Activated T-cell treated with anti-CD3 and anti-CD28 coated beads for 4 hours (primary cell): ENCODE data around the gene LYL1.

Experiments used
- DNase-seq: peaks from one replicate; pipeline ENCODE4 v3.0.0-alpha.2; 2020

LYL1 gene

GRCh38 chr19:13104360-13104847 lies 1.7 kb upstream of the LYL1 start:
- DNase-seq = peak; percentile 55

- no peak for DNase-seq
Measured at GRCh38 chr19:13103581-13104359, 1.1 kb upstream of the LYL1 start.

DNA sequence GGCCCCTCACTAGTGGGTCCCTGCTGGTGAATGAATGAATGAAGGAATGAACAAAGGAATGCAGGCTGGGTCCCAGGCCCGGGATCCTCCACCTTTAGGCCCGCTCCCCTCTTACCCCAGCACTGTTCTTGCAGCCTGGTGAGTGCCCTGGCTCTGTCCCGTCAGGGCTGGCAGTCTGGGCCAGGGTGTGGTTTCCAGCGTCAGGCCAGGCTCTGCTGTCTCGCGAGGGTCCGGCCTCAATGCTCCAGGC lies 317 bp downstream of the LYL1 start:
- no peak for DNase-seq

- no peak for DNase-seq
Measured at GRCh38 chr19:13101590-13102415, 855 bp downstream of the LYL1 start.

- DNase-seq = no peak
Measured at GRCh38 chr19:13100841-13101589, 1.6 kb downstream of the LYL1 start.

DNA sequence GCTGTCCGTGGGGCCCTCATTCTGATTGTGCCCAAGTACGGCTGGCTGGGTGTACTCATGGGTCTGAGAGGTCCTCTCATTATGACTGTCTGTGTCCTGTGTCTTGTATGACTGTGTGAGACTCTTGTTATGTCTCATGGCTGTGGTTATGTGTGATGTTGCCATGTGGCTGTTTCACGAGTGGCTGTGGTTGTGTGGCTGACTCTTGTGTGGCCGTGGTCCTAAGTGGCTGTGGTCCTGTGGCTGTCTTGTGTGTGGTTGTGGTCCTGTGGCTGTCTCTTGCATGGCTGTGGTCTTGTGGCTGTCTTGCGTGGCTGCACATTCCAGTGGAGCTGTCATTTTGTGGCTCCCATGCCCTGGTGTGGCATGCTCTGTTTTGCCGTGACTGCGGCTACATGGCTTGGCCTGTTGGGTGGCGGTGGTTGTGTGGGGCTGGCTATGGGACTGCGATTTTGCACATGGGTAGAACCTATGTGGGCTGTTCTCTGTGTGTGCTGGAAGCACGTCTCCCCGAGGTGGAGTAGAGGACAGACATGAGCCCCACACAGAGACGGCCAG lies 2.5 kb downstream of the LYL1 start:
- DNase-seq = peak; percentile 42

DNA sequence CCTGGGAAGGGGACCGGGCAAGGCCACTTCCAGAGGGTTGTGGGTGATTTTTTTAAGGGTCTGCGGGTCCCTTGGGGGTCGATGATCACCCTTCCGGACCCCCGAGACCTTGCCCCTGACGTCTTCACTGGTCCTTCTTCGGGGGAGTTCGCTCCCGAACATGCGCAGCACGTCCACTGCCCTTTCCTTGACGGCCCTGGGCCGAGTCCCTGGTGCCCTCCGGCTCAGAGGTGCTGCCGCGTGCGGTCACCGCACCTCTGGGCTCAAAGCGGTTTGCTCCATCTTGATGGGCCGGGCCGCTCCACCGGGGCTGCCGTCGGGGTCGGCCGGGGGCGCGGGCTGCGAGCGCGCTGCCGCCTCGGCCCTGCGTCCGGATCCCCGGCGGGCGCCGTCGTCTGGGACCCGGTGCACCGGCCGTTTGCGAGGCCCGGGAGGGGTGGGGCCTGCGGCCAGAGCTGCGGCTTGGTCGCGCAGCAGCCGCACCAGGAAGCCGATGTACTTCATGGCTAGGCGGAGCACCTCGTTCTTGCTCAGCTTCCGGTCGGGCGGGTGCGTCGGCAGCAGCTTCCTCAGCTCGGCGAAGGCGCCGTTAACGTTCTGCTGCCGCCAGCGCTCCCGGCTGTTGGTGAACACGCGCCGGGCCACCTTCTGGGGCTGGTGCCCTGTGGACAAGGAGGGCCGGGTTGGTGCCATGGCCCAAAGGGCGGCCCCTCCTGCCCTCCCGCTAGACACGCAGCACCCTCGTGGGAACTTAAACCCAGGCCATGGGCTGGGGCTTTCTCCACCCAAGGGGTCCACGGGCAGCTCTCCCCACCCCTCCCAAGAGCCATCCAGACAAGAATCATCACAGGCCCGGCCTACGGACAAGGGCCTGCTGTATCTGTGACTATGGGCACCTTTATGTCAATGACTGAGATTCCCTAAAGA lies 3.3 kb downstream of the LYL1 start:
- peak; percentile 57 for DNase-seq

DNA sequence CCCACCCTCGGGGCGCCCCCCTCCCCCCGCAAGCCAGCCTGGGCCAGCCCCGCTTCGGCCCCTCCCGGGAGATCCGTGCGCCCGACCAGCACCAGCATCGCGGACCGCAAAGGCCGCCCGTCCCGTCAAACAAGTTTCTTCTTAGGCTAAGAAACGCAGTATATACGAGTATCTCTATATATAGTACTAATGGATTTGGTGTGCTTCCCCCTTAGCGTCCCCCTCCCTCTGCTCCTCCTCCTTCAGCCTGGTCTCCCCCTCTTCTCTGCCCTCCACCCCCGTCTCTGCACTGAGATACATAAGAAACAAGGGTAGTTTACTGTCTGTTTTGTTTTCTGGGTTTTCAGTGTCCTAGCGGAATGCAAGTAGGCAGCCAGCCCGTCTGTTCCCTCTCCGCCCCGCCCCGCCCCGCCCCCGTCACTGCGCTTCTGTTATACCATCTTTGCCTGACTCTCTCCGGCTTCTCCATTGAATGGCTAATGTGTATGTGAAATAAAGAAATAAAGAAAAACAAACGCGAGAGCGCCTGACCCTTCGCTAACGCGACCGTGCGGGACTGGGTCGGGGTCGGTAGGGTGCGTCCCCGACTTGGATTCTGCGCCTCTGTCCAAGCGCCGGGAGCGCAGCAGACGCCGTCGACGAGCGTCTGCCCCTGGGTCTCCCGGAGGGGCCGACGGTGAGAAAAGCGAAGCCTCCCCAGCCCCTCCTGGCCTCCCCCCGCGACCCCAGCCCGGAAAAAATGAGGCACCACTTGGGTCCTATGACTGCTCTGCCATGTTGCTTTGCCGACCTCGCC lies 4.2 kb downstream of the LYL1 start:
- no peak for DNase-seq

DNA sequence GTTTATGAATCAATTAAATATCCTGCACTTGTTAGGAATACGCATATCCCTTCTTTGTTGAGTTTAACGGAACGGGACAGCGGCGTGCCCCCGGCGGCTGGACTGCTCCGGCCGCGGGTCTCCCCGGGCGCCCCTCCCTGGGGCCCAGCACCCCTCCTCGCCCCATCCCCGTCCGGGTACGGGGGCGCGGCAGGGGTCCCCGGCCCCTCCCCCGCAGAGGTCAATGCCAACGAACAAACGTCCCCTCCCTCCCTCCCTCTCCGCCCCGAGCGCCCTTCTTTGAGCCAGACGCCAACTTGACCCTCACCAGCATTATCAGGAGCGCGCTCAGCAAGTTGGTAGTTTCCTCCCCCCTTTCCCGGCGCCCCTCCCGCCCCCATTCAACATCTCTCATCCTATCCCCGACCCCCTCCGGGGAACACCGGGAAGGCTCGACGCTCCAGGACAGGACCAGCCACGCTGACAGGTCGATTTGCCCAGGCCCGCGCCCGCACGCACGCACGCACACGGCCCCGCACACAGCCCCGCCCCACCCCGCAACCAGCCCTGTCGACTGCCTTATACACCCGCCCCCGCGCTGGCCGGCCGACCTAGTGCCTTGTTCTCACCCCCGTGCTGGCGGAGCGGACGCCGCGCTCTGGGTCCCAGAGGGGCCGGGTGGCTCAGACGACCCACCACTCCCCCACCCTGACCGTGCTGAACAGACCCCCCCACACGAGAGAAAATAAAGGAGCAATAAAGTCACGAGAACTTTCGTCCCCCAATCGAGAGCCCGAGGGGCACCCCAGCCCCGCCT lies 5.0 kb downstream of the LYL1 start:
- DNase-seq = no peak

- DNase-seq = no peak
Measured at GRCh38 chr19:13097033-13097462, 5.6 kb downstream of the LYL1 start.

GRCh38 chr19:13095934-13096927 lies 6.4 kb downstream of the LYL1 start:
- DNase-seq = no peak

- DNase-seq = no peak
Measured at GRCh38 chr19:13095393-13095784, 7.3 kb downstream of the LYL1 start.

GRCh38 chr19:13094771-13095392 lies 7.8 kb downstream of the LYL1 start:
- DNase-seq = no peak

GRCh38 chr19:13094106-13094504 lies 8.6 kb downstream of the LYL1 start:
- DNase-seq = no peak

DNA sequence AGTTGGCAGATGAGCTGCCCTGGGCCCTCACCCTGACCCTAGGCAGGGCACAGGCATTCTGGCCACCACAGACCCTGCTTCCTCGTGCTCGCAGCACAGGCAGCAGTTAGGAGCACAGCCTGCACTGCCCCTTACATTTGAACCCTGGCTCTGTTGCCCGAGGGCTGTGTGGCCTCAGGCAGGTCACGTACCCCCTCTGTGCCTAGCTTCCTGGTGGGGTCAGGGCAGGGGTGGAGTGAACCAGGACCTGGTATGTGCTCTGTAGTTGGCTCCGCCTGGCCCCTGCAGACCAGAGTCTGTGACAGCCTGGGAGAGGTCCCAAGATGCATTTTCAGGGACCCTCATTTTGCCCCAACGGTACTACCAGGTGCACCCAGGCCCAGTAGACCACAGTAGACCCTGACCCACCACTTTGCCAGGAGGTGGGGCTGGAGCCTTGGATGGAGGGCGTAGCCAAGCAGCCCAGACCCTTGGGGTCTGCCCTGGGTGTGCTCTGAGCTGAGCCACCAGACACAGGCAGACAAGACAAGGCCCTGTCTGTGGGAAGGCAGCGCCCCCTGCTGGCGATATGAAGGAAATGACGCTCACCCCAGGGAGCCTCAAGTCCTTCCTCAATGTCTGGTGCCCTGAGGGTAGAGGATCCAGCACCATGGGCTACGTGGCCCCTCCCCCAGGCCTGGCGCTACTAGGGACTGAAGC lies 9.1 kb downstream of the LYL1 start:
- DNase-seq = peak; percentile 66

DNA sequence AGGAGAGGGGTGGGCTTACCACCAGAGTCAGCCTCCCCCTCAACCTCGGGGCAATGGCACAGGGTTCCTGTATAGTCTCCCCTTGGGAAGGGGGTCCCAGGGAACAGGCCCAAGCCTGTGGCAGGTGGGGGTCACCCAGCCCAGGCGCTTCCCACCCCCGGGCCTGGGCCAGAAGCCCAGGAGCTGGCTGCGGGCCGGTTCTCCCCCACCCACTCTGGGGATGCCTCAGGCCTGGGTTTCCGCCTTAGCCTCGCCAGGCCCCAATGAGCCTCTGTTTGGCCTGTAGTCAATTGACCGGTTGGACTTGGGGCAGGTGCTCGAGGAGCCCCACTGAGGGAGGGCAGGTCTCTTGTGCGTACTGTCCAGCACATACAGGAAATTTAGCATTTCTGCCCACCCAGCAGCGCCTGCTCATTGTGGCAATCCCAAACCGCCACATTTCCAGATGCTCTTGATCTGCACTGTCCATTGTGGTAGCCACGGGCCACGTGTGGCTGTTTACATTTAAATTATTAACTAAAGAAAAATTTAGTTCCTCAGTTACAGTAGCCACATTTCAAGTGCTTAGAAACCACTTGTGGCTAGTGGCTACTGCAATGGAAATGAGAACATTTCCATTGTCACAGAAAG lies 9.9 kb downstream of the LYL1 start:
- no peak for DNase-seq

GRCh38 chr19:13092158-13092543 lies 10.5 kb downstream of the LYL1 start:
- DNase-seq = no peak
